22Rv1 (cell line): ENCODE data around the gene KIAA1217.

Experiments
- H3K27ac ChIP-seq: fragments of 450-650 bp; 2 replicates; pipeline ENCODE4 v1.5.1; 2017
- ZFX ChIP-seq: fragments of 450-650 bp; IDR thresholded peaks from 2 replicates; pipeline ENCODE4 v1.6.1; 2017; ENCODE audit warnings: antibody characterized with exemption, borderline replicate concordance
- TF ChIP-seq, protein P1 (sequence below): fragments of 450-650 bp; IDR thresholded peaks from 2 replicates; pipeline ENCODE4 v1.5.1; 2017; ENCODE audit warnings: mild to moderate bottlenecking

Gene KIAA1217

DNA sequence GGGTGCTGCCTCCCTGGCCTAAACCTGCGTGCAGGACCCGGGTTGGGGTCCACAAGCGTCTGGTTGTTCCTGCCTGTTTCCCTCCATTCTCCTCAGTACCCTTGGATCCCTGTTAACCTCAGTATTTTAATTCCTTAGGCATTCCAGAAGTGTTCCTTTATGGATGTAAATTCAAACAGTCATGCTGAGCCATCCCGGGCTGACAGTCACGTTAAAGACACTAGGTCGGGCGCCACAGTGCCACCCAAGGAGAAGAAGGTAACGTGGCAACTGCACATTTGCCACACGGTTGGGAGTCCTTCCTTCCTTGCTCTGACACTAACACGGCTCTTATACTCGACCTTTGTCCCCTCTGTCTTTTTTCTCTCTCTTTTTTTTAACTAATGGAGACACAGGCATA, 327.7 kb downstream of the KIAA1217 start:
- no peak overlapping the region for H3K27ac ChIP-seq
- TF ChIP-seq, protein P1, sequence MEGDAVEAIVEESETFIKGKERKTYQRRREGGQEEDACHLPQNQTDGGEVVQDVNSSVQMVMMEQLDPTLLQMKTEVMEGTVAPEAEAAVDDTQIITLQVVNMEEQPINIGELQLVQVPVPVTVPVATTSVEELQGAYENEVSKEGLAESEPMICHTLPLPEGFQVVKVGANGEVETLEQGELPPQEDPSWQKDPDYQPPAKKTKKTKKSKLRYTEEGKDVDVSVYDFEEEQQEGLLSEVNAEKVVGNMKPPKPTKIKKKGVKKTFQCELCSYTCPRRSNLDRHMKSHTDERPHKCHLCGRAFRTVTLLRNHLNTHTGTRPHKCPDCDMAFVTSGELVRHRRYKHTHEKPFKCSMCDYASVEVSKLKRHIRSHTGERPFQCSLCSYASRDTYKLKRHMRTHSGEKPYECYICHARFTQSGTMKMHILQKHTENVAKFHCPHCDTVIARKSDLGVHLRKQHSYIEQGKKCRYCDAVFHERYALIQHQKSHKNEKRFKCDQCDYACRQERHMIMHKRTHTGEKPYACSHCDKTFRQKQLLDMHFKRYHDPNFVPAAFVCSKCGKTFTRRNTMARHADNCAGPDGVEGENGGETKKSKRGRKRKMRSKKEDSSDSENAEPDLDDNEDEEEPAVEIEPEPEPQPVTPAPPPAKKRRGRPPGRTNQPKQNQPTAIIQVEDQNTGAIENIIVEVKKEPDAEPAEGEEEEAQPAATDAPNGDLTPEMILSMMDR, result no peak
- no peak for TF ChIP-seq ZFX

DNA sequence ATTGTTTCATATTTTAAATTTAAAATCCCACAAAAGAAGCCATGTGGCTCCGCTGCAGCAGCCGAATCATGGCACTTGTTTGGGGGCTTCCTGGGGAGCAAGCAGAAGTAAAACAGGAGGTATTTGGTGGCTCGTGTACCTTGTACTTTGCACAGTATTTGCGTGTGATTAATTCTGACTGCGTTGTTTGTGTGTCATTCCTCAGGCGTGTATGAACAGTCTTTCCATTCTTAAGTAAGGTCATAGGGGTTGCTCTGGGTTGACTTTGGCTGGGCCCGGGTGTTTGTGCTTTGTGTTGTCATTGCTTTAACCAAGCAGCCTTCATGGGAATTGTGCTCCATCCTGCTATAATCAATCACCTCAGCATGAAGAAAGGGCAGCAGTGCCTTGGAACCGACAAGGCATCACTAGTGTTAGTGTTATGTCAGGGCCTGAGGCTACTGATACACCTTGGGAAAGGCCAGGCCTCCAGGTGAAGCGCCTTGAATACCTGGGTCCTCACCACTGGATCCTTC, 332.4 kb downstream of the KIAA1217 start:
- no peak for TF ChIP-seq ZFX
- TF ChIP-seq, protein P1, result no peak
- H3K27ac ChIP-seq, result peak overlapping the region; percentile 54

DNA sequence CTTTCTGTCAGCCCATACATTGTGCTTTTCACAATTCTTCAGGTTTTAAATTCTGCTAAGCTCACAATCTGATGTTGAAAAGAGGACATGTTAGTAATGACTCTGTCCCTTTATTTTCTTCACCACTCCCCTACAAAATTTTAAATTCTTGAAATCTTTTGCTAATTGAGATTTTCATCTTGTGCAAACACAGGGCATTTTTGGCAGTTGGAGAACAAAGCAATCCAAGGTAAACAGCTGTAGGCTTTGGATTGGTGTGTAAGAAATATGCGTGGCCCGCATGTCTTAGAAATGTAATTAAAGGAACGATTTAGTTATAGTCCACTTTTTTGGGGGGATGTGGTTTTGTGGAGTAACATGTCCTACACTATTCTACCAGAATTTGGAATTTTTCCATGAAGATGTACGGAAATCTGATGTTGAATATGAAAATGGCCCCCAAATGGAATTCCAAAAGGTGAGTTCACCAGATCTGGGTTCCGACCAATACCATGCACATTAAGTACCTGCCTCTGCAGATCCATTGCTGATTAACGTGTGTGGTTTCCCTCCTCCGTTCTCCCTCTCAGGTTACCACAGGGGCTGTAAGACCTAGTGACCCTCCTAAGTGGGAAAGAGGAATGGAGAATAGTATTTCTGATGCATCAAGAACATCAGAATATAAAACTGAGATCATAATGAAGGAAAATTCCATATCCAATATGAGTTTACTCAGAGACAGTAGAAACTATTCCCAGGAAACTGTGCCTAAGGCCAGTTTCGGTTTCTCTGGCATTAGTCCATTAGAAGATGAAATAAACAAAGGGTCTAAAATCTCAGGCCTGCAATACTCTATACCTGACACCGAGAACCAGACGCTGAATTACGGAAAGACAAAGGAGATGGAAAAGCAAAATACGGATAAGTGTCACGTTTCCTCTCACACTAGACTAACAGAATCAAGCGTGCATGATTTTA, 333.7 kb downstream of the KIAA1217 start:
- H3K27ac ChIP-seq, result peak overlapping the region; percentile 54
- no peak for TF ChIP-seq ZFX
- TF ChIP-seq, protein P1, result no peak

DNA sequence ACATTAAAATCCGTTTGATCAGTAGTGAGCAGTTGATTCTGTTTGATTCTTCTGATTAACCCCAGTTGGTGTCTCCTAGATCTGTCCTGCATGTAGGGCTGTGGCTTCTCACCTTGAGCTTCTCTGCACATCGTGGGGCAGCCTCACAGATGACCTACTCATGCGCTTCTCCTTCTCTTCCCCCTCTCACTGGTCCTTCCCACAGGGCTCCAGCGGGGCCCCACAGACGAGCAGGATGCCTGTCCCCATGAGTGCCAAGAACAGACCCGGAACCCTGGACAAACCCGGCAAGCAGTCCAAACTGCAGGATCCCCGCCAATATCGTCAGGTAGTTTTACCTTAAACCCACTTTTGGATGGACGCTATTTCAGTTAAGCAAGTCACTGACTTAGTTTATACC, 335.8 kb downstream of the KIAA1217 start:
- TF ChIP-seq, protein P1, result no peak
- TF ChIP-seq ZFX, result no peak
- H3K27ac ChIP-seq, result no peak overlapping the region

DNA sequence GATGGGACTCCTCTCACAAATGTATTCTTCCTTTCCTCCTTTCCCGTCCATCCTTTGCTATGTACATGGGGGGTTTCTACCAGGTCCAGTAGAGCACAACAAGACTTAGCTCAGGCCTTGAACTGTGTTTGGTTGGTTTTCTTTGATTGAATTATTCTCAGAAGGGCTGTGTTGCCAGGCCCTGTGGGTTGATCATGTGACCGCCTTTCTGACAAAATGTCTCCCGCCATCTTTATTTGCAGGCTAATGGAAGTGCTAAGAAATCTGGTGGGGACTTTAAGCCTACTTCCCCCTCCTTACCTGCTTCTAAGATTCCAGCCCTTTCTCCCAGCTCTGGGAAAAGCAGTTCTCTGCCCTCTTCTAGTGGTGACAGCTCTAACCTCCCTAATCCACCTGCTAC, 336.6 kb downstream of the KIAA1217 start:
- TF ChIP-seq, protein P1, result no peak
- no peak for TF ChIP-seq ZFX
- no peak overlapping the region for H3K27ac ChIP-seq

DNA sequence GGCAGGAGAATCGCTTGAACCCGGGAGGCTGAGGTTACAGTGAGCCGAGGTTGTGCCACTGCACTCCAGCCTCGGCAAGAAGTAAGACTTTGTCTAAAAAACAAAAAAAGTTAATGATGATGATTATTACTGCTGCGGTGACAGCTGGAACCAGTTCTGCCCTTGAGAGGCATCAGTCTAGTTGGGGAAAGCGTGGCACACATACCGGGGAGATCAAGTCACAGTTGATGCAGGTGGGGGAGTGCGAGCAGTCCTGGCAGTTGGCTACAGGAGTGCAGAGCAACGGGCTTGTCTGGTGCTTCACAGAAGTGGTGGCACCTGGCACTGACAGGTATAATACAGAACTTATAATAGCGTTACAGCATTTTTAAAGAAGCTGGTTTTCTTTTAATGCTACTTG, 341.7 kb downstream of the KIAA1217 start:
- no peak overlapping the region for H3K27ac ChIP-seq
- TF ChIP-seq, protein P1, result no peak

DNA sequence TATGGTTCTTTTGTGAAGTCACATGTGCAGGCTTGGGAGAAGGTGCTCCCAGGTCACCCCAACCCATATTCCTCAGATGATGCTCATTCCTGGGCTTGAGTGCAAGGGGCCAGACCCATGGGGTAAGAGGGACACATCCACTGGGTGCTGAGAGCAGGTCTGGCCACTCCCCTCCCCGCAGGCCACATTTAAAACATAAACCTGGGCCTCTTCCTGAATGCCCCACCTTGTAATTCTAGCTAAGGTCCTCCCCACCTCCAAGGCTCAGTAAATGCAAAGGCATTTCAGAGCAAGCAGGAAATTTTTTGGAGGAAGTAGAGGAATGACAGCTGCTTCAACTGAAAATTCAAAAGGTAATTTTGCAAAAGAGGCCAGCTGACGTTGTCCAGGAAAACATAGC, 342.2 kb downstream of the KIAA1217 start:
- TF ChIP-seq, protein P1, result no peak
- no peak for TF ChIP-seq ZFX
- H3K27ac ChIP-seq, result no peak overlapping the region
